B cell (primary cell): ENCODE data around the gene BOD1L2. TPM values are rescaled to one million over a fixed set of nuclear protein-coding genes. Genes with fewer than 3 reads are reported as not detected.

Experiments
- ATAC-seq: fragments of 200-7000 bp; cut with Tn5 transposase; one replicate; pipeline ENCODE4 v1.10.0; 2021; ENCODE audit warnings: low read depth, mild to moderate bottlenecking, moderate number of reproducible peaks, moderate library complexity
- CTCF ChIA-PET: fragments of 350-600 bp; sonication (Branson Sonifier 250); formaldehyde crosslinking; loops from one replicate; lab custom pipeline; 2021; ENCODE audit warnings: antibody characterized with exemption, inconsistent platforms; lab: Charles Lee
- POLR2A ChIA-PET: fragments of 350-600 bp; sonication (Branson Sonifier 250); formaldehyde crosslinking; loops from one replicate; lab custom pipeline; 2021; ENCODE audit warnings: antibody characterized with exemption; lab: Charles Lee
- DNase-seq: peaks from one replicate; pipeline ENCODE4 v3.0.0; 2013
- H2AFZ ChIP-seq: 2 replicates; pipeline ENCODE4 v1.6.1; 2012; ENCODE audit warnings: mild to moderate bottlenecking, low read depth, low read length; ENCODE audit not compliant: insufficient read depth, poor library complexity, severe bottlenecking
- H3K27ac ChIP-seq, 2 donors: 1 replicate in 1 of 2; 2 replicates in 1 of 2; pipeline ENCODE4 v1.5.1; 2012 to 2013; ENCODE audit warnings: low read length in 2 of 2, mild to moderate bottlenecking in 2 of 2, moderate library complexity in 1 of 2
- H3K27me3 ChIP-seq, 4 experiments: fragments of 200-600 bp in 1 of 4; sonication (generic) in 1 of 4; replicated peaks in 1 of 4; 1 replicate in 2 of 4; 2 replicates in 2 of 4; pipeline versions ENCODE4 v1.6.1 to v1.7.0; 2013 to 2016; ENCODE audit warnings: low read length in 3 of 4, mild to moderate bottlenecking in 2 of 4, mixed read lengths in 1 of 4, moderate library complexity in 1 of 4; ENCODE audit not compliant: insufficient read depth in 4 of 4, control insufficient read depth in 3 of 4; ENCODE audit errors: control extremely low read depth in 1 of 4
- H3K36me3 ChIP-seq, 2 experiments: replicated peaks in 1 of 2; 1 replicate in 1 of 2; 2 replicates in 1 of 2; pipeline versions ENCODE4 v1.6.1 to v1.7.1; 2013; ENCODE audit warnings: low read length in 1 of 2; ENCODE audit not compliant: insufficient read depth in 2 of 2, control insufficient read depth in 1 of 2; ENCODE audit errors: control extremely low read depth in 1 of 2, extremely low read depth in 1 of 2
- H3K4me1 ChIP-seq, 2 donors: fragments of 200-600 bp in 1 of 2; sonication (generic) in 1 of 2; 1 replicate in 1 of 2; 2 replicates in 1 of 2; pipeline versions ENCODE4 v1.5.1 to v1.6.1; 2013 to 2017; ENCODE audit warnings: low read length in 2 of 2; ENCODE audit not compliant: control insufficient read depth in 2 of 2, insufficient read depth in 2 of 2
- H3K4me2 ChIP-seq: replicated peaks from 2 replicates; pipeline ENCODE3; 2012; ENCODE audit warnings: mild to moderate bottlenecking, low read depth, low read length; ENCODE audit not compliant: poor library complexity, severe bottlenecking
- H3K4me3 ChIP-seq, 5 experiments: fragments of 200-600 bp in 1 of 5; sonication (generic) in 1 of 5; 1 replicate in 3 of 5; 2 replicates in 2 of 5; pipeline versions ENCODE4 v1.5.1 to v1.7.0; 2011 to 2016; ENCODE audit warnings: low read length in 4 of 5, mild to moderate bottlenecking in 4 of 5, low read depth in 2 of 5, control low read depth in 1 of 5, moderate library complexity in 1 of 5; ENCODE audit not compliant: insufficient read depth in 1 of 5; ENCODE audit errors: control extremely low read depth in 1 of 5, extremely low read depth in 1 of 5
- H3K79me2 ChIP-seq: fragments of 200-600 bp; sonication (generic); one replicate; pipeline ENCODE4 v1.6.0; 2016; ENCODE audit warnings: low read length; ENCODE audit not compliant: control insufficient read depth, insufficient read depth
- H3K9ac ChIP-seq: fragments of 200-600 bp; sonication (generic); 2 replicates; pipeline ENCODE4 v1.6.1; 2017; ENCODE audit warnings: mild to moderate bottlenecking, low read length, moderate library complexity
- H3K9me3 ChIP-seq, 3 donors: one replicate each; pipeline versions ENCODE4 v1.6.1 to v1.7.1; 2013; ENCODE audit warnings: low read length in 2 of 3; ENCODE audit not compliant: control insufficient read depth in 2 of 3, insufficient read depth in 1 of 3; ENCODE audit errors: control extremely low read depth in 1 of 3
- H4K20me1 ChIP-seq: 2 replicates; pipeline ENCODE4 v1.6.0; 2012; ENCODE audit warnings: mild to moderate bottlenecking, low read length; ENCODE audit not compliant: insufficient read depth, control insufficient read depth, poor library complexity, severe bottlenecking
- H3K27ac Mint-ChIP-seq: one replicate; pipeline ENCODE4 v1.8.0; 2021; ENCODE audit warnings: mixed read lengths
- H3K27me3 Mint-ChIP-seq: one replicate; pipeline ENCODE4 v1.8.0; 2021; ENCODE audit warnings: mixed read lengths
- H3K4me1 Mint-ChIP-seq: one replicate; pipeline ENCODE4 v1.8.0; 2021; ENCODE audit warnings: mixed read lengths
- H3K4me3 Mint-ChIP-seq: one replicate; pipeline ENCODE4 v1.8.0; 2021; ENCODE audit warnings: mixed read lengths
- H3K9me3 Mint-ChIP-seq: one replicate; pipeline ENCODE4 v1.8.0; 2022; ENCODE audit warnings: mixed read lengths; ENCODE audit not compliant: insufficient read depth
- CTCF ChIP-seq: fragments of 200-600 bp; IDR thresholded peaks from one replicate; pipeline ENCODE4 v1.8.0; 2022; ENCODE audit warnings: antibody characterized with exemption, mild to moderate bottlenecking
- EZH2 ChIP-seq: IDR thresholded peaks from 2 replicates; pipeline ENCODE4 v1.6.1; 2012; ENCODE audit warnings: borderline replicate concordance, low read depth, mild to moderate bottlenecking, moderate library complexity, low read length; ENCODE audit not compliant: insufficient read depth, poor library complexity, severe bottlenecking
- WGBS: methylation state at CpG from one replicate; pipeline ENCODE4 v1.1.5; 2013; ENCODE audit warnings: missing lambda C conversion rate; ENCODE audit not compliant: insufficient coverage; 5-methylcytosine and 5-hydroxymethylcytosine counted together
- intact Hi-C: fragments of 100-400 bp; cut with micrococcal nuclease; formaldehyde crosslinking; loops from one replicate; pipeline ENCODE4 v1.10.0; 2022
- polyA plus RNA-seq: library from polyadenylated mRNA; depleted of rRNA; stranded (reverse); fragments of >200 nt; gene quantifications from 2 replicates; pipeline ENCODE4 v1.2.3, GENCODE V29; 2012
- total RNA-seq, 2 donors: library from RNA; stranded (reverse); fragments of 120-200 nt in 1 of 2; gene quantifications; 1 replicate in 1 of 2; 2 replicates in 1 of 2; pipeline versions ENCODE4 v1.2.3 to v1.2.4, GENCODE V29; 2013 to 2022

The BOD1L2 gene
- total and polyA plus RNA-seq, 2 donors (not counting 1 experiment from before 2014, with no cell fraction given): not detected

- TF ChIP-seq CTCF: no peak
- no peak for TF ChIP-seq EZH2
- H3K4me3 ChIP-seq: no peak overlapping the region
- no peaks in the 10 kb centered on the region for H3K36me3 ChIP-seq
- ChIA-PET POLR2A (no interaction called here), CTCF (no interaction called here)
- ATAC-seq (no peak), DNase-seq (no peak)
- no peak overlapping the region for H2AFZ ChIP-seq
- Mint-ChIP-seq H3K27me3 (peaks cover 65% of the 10 kb centered on the region), H3K27ac (no peak overlapping the region), H3K4me1 (no peaks in the 10 kb centered on the region), H3K9me3 (no peaks in the 10 kb centered on the region), H3K4me3 (no peak overlapping the region)
- H3K79me2 ChIP-seq: no peaks in the 10 kb centered on the region
- 13% methylated on average over 3 of the region's 5 CpGs for WGBS
- intact Hi-C loops: no loop called here
- no peaks in the 10 kb centered on the region for H3K4me1 ChIP-seq
- H3K27ac ChIP-seq: no peak overlapping the region
- no peak overlapping the region for H3K9ac ChIP-seq
- no peaks in the 10 kb centered on the region for H3K9me3 ChIP-seq
- peaks cover 0 to 36% (median 17%) of the 10 kb centered on the region in 4 experiments for H3K27me3 ChIP-seq
- H3K4me2 ChIP-seq: no peak overlapping the region
- no peaks in the 10 kb centered on the region for H4K20me1 ChIP-seq
These were observed 21.3 kb upstream of the BOD1L2 start for GRCh38 chr18:57125627-57126026.

GRCh38 chr18:57128220-57128932 is 18.5 kb upstream of the BOD1L2 start:
- Histone ChIP-seq H2AFZ (no peak overlapping the region), H3K36me3 (no peaks in the 10 kb centered on the region), H4K20me1 (no peaks in the 10 kb centered on the region), H3K4me3 (no peak overlapping the region), H3K27me3 (peaks cover 0 to 35% (median 14%) of the 10 kb centered on the region in 4 experiments), H3K9me3 (peaks cover 0 to 6% (median 0%) of the 10 kb centered on the region in 3 donors), H3K4me1 (no peaks in the 10 kb centered on the region), H3K9ac (no peak overlapping the region), H3K27ac (no peak overlapping the region), H3K79me2 (no peaks in the 10 kb centered on the region), H3K4me2 (no peak overlapping the region)
- ChIA-PET POLR2A (no interaction called here), CTCF (no interaction called here)
- TF ChIP-seq EZH2 (no peak), CTCF (no peak)
- Mint-ChIP-seq H3K4me3 (no peak overlapping the region), H3K4me1 (no peaks in the 10 kb centered on the region), H3K27ac (no peak overlapping the region), H3K27me3 (peaks cover 51% of the 10 kb centered on the region), H3K9me3 (no peaks in the 10 kb centered on the region)
- DNase-seq: no peak
- no peak for ATAC-seq
- WGBS: 93% methylated on average over 6 of the region's 8 CpGs
- intact Hi-C loops: no loop called here
